DMS153 (cell line): Measurements from ENCODE around the gene IL1RAPL2.
"Not testable (repeated sequence)": the region's sequence is repeated elsewhere in the genome, so short reads cannot be mapped to it uniquely, and the experiment has no call there.

Experiments used
- DNase-seq: peaks from one replicate; lab custom pipeline; 2025; lab: John Stamatoyannopoulos, UW

Gene IL1RAPL2

DNA sequence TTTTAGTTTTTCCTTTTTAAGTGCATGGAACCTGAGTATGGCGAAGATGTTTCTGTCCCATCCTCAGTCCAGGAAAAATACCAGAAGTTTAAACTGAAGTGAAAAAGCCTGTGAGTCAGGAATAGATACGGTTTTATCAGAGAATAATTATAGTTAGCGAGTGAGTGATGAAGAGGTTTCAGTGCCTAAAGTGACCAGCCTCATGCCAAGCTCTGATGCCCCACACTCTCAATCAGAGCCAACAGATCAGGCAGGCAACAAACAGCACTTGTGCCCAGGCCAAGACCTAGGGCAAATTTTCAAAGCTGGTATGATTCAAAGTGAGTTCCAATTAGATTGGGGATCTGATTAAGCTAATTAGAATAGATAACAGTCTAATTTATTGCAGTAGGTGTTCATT is 1043.5 kb downstream of the IL1RAPL2 start:
- no peak for DNase-seq

DNA sequence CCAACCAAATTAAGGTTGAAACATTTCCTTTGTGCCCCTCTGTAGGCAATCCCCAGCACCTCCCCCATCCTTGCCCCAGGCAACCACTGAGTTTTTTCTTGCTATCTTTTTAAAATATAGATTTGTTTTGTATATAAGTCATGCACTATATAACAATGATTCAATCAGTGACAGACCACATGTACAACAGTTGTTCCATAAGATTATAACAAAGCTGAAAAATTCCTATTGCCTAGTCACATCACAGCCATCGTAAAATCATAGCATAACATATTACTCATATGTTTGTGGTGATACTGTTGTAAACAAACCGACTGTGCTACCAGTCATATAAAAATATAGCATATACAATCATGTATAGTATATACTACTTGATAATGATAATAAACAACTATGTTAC is 1044.4 kb downstream of the IL1RAPL2 start:
- DNase-seq: no peak

DNA sequence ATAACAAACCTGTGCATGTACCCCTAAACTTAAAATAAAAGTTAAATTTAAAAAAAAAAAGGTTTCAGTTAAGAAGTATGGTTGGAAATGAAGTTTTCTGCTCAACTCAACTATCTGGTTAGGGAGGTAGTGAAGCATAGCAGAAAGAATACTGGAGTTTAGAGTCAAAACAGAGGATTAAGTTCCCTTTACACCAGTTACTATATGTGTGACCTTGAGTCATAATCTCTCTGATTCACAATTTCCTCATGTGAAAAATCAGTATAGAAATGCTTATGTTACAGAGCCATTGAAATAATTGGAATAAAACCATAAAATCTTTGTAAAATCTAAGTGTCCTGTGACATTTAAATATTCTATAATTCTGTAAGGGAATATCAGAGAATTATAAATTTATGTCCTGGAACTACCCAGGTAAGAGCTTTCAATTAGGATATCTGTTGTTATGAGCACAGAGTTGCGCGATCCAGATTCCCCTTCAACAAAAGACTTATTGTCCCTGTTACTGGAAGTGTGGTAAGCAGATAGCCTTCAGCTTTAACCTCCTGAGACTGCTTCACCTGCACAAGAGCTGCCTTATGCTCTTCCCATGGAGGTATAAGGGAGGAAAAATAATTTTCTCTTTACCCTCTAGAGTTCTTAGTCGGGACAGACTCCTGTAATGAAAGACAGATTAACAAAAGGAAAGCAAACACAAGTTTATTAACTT is 1052.5 kb downstream of the IL1RAPL2 start:
- DNase-seq: no peak

DNA sequence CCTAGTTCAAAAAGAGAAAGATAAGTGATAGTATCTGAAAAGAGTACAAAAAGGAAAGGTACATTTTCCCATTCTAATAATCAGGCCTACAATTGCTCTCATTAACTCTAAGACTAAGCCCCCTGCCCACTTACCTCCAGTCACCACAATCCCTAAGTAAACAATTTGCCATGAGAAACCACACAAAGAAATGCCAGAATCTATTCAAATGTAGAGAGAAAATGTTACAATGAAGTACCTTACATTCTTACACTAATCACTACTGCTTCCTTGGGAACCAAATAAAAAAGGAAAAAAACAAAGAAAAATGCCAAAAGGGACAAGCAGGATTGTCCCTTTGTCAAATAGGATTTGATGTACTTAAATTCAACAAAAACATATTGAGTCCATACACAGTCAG is 1068.2 kb downstream of the IL1RAPL2 start:
- no peak for DNase-seq

DNA sequence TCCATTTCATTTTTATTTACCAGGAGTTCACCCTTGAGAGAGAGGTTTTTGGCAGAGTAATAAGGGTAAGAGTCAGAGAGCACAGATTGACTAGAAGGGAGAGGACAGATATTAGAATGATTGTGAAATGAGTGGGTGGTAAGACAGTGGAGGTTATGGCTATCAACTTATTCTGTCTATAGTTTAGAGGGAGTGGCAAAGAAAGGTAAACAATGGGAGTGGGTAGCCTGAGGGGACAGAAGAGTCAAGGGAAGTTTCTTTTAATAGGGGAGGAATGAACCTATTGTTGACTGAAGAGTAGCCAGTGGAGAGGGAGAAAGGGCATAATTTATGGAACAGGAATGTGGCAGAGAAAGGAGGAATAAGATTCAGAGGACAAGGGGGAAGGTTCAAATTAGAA is 1069.8 kb downstream of the IL1RAPL2 start:
- DNase-seq: no peak

DNA sequence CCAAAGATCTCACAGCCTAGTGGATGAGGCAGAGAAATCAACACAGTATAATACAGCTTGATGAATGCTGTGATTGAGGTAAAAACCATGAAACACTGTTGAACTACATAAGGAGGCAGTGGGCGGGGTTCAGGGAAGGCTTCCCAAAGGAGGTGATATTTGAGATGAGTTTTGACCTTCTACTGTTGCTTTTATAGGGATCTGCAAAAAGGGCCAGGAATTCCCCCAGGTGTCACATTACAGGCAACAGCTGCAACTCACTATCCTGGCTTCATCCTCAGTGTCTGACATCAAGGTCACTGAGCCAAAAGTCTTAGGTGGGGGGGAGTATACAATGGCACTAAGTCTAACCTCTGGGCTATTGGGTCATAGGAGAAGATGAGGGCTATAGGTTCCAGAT is 1070.7 kb downstream of the IL1RAPL2 start:
- DNase-seq: peak; percentile 12

DNA sequence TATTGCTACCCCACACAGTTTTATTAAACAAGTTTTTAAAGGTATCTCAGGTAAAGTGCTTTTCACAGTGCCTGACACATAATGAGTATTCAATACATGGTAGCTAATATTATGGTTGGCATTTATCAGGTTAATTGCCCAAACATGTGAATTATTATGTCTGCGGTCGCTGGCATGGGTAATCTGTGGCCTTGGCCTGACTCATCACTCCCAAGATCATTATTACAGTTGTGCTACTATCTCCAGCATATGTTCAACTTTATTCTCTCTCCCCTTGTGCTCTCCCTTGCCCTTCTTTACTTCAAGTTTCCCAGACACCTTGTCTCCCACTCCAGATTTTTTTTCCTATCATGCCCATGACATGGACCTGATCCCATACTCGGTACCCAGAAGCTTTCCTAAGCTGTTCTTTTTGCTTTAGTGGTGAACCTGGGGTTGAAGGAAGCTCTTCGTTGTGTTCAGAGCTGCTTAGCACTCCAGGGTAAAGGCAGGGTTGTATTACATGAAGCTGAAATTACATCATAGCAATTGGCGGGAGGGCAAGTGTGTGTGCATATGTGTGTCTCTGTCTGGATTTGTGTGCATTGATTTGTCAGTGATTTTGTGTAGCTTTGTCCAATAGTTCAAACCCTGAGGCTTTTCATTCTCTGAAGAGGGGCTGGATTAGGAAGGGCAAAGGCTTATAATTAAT is 1079.8 kb downstream of the IL1RAPL2 start:
- no peak for DNase-seq

DNA sequence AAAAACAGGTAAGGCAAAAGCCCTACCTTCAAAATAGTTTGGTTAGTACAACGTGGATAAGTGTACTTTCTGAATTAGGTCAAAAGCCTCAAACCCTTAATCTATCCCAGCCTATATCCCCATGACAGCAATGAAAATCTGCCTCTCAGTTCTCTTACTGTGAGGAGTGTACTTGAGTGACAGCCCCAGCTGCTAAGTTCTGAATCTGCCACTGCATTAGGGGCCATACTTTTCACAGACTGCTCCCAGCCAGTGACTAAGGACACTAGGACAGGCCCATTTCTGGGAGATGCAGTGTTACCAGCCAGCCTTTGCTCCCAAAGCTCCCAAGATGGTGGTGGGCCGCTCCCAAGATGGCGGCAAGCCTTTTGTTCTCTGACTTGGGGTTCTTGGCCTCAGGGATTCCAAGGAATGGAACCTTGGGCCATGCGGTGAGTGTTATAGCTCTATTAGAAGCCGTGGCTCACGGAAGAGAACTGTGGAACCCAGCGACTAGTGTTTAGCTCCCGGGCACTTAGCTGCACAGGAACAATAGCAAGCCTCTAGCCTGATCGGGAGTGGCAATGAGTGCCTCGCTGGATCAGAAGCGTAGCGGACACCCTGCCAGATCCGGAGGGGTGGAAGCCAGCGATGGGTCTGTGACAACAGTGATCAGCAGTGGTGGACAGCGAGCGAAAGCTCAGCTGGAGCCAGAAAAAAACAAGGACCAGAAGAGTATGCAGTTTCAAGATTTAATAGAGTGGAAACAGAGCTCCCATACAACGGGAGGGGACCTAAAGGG is 1080.8 kb downstream of the IL1RAPL2 start:
- no peak for DNase-seq

DNA sequence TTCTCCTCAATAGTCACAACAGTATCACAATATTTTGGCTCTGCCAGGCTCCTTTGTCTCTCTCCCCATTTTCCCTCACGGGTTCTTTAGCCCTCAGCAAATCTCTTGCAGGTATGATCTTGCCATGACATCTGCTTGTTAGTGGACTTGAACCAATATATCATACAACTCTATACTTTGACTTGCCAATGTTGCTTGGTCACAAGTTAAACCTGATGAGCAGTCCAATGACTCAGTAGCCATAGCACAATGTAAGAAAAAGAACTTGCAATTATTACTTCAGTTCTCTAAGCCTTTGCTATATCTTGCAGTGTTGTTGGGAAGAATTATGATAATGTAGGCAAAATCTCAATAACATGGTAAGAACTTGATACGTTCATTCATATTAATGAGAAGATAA is 1081.8 kb downstream of the IL1RAPL2 start:
- DNase-seq: no peak

DNA sequence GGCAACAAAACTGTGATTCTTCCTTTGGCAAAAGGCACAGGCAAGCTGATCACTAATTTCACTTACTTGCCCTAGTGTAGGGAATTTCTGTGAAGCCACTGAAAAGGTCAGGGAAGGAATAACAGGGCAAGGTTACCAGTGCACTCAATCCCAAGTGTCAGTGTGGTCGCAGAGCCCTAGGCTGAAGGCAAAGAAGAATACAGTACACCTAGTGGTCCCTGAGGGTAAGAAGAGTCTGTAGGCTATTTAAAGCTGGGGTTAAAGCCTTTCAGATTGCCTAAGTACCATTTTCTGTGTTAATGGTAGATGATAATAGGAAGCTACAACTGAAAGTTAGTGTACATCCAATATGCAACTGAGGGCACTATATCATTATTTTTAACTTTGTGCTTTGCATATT is 1082.7 kb downstream of the IL1RAPL2 start:
- no peak for DNase-seq

DNA sequence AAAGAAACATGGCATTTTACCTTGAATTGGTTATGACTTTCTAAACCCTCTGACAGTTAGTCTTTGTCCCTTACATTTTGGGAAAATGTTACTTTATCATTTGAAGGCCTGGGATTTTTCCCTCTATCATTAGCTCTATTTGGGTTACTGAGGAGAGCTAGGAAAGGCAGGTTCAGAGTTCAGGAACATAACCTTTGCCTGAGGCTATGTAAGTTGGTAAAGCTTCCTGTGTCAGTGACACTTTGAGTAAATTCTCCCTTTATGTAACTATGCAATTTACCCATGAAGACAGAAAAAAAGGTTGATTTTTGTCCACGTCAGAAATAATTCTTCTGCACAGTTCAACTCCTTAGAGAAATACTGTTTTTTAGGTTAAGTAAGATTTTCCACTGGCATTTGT is 1084.6 kb downstream of the IL1RAPL2 start:
- no peak for DNase-seq

DNA sequence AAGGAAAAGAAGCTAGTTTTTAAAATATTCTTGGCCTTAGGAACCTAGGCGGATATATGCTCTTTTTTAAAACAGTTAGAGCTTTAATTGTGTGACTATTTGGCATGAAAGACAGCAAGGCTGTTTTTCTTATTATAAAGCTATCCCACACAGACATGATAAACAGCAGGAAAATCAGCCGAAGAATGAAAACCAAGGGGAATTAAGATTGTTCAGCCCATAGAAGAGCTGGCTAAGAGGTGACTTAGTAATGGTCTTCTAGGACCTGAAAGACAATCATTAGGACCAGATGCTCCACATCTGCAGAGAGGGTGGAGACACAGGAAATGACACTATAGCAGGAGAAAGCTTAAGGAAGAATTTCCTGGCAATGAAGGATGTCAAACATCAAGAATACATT is 1085.0 kb downstream of the IL1RAPL2 start:
- no peak for DNase-seq

DNA sequence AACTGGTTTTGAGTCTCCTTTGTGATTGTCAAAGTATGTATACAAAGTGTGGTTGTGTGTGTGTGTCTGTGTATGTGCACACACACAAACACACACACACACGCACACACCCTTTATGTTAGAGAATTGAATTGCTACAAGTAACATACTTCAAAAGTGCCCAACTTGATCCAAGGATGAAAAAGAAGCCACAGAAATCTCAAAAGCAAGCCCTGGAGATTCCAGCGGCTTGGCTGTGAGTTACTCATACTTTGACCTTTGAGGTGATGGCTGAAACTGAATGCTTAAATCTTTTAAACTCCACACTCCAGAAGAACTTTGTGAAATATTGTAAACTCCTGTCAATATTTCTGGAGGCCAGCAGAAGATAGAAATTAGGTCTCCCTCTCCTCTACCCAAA is 1087.9 kb downstream of the IL1RAPL2 start:
- DNase-seq: no peak

DNA sequence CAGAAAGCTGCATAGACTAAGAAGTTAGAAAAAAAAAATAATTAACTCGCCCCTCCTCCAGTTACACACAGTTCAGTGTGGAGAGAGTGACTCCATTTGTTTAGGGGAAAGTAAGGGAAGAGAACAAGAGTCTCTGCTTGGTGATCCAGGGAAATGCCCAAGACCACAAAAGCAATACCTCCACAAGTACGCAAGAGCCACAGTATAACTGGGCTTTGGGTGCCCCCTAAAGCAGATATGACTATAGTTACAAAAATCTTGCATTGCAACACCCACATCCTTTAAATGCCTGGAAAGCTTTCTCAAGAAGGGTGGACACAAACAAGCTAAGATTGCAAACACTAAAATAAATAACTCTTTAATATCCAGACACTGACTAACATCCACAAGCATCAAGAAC is 1092.1 kb downstream of the IL1RAPL2 start:
- DNase-seq: no peak

DNA sequence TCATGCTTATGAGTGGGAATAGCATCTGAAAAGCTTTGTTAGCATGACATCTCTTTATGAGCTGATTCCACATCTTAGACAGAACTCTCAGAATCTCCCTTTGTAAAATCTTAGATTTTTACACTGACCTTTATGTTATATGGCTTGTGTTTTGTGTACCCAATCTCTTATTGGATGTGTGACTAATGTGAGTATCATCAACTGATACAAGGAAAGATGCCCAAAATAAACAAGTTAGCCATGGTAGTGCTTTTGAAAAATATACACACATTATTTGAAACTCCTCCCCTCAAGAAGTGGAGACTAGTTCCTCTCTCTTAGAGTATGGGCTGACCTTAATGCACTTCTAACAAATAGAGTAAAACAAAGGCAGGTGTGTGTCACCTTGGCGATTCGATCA is 1096.2 kb downstream of the IL1RAPL2 start:
- DNase-seq: peak; percentile 0

DNA sequence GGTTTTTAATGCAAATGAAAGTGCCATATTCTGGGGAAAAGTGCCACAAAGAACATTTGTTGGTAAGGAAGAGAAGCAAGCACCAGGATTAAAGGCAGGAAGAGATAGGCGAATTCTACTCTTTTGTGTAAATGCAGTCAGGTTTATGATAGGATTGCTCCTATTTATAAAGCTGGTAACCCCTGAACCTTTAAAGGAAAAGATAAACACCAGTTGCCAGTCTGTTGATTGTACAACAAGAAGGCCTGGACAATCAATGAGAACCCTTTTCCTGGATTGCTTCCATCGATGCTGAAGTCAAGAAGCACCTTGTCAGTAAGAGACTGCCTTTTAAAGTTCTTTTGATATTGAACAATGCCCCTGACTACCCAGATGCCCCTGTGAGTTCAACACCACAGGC is 1098.2 kb downstream of the IL1RAPL2 start:
- no peak for DNase-seq

DNA sequence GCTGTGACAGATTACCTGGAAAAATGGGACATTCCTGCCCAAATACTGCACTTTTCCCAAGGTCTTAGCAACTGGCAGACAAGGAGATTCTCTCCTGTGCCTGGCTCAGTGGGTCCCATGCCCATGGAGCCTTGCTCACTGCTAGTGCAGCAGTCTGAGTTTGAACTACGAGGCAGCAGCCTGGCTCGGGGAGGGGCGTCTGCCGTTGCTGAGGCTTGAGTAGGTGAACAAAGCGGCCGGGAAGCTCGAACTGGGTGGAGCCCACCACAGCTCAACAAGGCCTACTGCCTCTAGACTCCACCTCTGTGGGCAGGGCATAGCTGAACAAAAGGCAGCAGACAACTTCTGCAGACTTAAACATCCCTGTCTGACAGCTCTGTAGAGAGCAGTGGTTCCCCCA is 1118.3 kb downstream of the IL1RAPL2 start:
- not testable (repeated sequence) for DNase-seq

DNA sequence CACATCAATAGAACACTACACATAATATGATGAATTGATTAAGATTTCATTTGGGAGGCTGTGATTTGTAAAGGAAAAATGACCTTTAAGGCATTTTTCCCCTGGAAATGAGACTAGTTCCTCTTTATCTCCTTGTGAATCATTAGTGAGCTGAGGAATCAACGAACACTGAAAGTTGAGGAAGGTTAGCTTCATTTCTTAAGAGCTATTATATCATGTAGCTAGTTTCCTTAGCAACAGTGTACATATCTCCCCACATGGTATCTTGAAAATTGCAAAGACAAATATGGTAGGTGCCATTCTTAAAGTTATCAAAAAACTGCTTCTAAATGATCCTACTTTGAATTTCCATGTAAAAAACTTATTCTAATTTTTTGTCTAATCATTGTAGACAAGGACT is 1128.8 kb downstream of the IL1RAPL2 start:
- DNase-seq: no peak

DNA sequence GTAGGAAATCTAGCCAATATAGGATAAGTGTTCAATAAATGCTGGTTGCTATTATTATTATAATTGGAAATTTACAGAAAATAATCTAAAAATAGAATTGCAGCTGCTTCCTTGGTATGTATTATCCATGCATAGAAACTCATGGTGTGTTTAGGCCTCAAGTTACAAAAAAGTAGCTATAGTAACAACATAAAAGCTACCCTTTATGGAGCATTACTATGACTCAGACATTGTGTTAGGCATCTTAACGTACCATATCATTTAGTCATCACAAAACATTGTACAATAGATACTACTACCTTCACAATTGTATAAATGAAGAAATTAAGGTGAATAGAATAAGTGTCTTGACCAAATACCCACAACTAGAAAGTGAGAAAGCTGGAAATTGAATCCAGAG is 1129.5 kb downstream of the IL1RAPL2 start:
- no peak for DNase-seq

DNA sequence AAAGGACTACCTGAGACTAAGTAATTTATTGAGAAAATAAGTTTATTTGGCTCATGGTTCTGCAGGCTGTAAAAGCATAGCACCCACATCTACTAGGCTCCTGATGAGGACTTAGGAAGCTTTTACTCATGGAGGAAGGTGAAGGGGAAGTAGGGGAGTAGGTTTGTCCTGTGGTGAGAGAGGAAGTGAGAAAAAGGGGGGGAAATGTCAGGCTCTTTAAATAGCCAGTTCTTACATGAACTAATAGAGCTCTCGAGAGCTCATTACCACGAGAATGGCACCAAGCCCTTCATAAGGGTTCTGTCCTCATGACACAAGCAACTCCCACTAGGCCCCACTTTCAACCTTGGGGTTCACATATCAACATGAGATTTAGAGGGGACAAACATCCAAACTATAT is 1130.9 kb downstream of the IL1RAPL2 start:
- DNase-seq: no peak

DNA sequence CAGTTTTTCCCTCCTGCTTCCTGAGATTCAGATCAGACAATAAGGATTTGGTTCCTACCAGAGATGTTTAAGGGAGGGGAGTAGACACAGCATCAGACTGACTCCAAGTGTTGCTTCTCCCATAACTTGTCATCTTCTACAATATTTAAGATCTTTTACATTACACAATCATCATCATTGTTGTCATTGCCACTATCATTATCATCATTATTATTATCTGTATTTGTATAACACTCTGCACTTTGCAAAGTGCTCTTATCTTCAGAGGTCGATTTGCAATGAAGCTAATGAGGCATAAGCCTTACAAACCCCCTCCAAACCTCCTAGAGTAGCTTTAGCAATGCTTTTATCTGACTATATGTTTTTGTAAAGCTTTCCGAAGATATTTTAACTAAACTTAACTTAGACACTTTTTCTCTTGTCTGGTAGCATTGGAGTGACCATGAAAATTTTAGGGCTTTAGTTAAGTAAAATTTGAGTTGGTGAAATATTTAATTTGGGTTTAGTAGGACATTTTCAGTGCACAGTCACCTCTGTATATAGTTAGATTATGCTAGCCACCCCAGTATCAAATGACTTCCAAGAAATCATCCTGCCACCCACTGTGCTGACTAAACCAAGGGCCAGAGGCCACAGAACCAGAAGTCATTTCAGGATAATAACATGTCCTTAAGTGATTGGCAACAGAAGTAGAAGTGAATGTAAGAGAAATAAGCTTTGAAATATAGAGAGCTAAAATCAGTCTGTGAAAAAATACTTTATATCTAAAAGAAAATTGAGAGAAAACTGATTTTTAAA is 1132.2 kb downstream of the IL1RAPL2 start:
- no peak for DNase-seq

DNA sequence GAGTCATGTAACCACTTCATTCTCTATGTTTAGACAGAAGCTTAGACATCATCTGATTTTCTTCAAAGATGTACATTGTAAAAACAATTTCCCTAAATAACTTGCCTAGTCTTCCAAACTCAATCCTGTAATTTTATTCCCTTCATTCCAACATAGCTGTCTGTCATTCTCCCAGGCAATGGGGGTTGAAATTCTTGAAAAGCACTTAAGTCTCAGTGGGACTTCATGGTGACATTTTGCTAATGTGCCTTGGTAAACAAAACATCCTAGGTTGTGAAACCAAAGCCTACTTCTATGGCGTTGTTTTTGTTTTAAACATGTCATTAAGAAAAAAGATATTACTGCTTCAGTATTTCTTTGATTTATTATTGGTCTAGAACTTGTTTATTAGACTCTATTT is 1134.3 kb downstream of the IL1RAPL2 start:
- no peak for DNase-seq
